GM12891 (cell line): ENCODE measurements around the gene PRSS22.

Source experiments
- POLR2A ChIP-seq: IDR thresholded peaks from 2 replicates; pipeline ENCODE4 v1.6.1; 2011; ENCODE audit warnings: low read depth, low read length, control low read depth
- POLR2AphosphoS5 ChIP-seq: IDR thresholded peaks from 2 replicates; pipeline ENCODE4 v1.6.1; 2011; ENCODE audit warnings: low read depth, low read length, control low read depth
- POU2F2 ChIP-seq: IDR thresholded peaks from 2 replicates; pipeline ENCODE4 v1.6.1; 2011; ENCODE audit warnings: low read depth, mild to moderate bottlenecking, control low read depth, low read length, moderate library complexity
- SPI1 ChIP-seq: IDR thresholded peaks from 2 replicates; pipeline ENCODE4 v1.6.1; 2011; ENCODE audit warnings: low read depth, low read length, control low read depth
- TAF1 ChIP-seq: IDR thresholded peaks from 2 replicates; pipeline ENCODE4 v1.6.1; 2011; ENCODE audit warnings: low read depth, low read length, control low read depth

- no peak for TF ChIP-seq POLR2AphosphoS5
- TF ChIP-seq POLR2A: no peak
- TF ChIP-seq POU2F2: no peak
- no peak for TF ChIP-seq SPI1
- no peak for TF ChIP-seq TAF1
Observed at GRCh38 chr16:2848933-2849725, 8.8 kb downstream of the PRSS22 start.
